ENCODE data around the gene C3orf85.

Gene C3orf85

DNA sequence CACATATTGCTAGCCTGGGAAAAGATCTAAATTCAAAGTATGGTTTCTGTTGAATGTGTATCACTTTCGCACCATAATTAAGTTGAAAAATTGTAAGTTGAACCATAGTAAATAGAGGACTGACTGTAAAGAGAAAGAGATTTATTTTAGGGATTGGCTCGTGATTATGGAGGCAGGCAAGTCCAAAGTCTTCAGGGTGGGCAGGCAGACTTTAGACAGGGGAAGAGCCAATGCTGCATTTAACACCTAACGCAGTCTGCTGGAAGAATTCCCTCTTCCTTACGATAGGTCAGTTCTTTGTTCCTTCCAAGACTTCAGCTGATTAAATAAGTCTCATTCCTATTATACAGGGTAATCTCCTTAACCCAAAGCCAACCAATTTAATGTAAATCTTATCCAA is 15.8 kb downstream of the C3orf85 start:
- no peak for DNase-seq (ENCODE audit: low read depth, low spot score)

DNA sequence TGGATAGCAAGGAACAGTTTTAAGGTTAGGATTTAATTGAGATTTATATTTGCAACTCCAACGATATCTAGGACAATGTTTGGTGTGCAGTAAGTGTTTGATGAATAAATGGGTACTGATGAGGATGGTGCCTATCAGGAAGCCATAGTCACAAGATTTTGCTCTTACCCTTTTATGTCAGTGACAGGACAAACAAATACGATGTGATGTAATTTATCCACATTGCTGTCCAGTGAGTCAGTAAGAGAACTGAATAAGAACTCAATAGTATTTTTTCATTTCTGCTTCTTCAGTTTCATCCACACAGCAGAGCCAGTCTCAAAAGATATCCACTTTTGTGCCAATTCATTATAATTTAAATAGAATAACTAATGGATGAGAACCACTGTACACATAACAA is 18.5 kb downstream of the C3orf85 start:
- DNase-seq (ENCODE audit: low read depth, low spot score) = no peak

GRCh38 chr3:109155828-109156227 is 19.3 kb downstream of the C3orf85 start:
- DNase-seq (ENCODE audit: low read depth, low spot score) = no peak

DNA sequence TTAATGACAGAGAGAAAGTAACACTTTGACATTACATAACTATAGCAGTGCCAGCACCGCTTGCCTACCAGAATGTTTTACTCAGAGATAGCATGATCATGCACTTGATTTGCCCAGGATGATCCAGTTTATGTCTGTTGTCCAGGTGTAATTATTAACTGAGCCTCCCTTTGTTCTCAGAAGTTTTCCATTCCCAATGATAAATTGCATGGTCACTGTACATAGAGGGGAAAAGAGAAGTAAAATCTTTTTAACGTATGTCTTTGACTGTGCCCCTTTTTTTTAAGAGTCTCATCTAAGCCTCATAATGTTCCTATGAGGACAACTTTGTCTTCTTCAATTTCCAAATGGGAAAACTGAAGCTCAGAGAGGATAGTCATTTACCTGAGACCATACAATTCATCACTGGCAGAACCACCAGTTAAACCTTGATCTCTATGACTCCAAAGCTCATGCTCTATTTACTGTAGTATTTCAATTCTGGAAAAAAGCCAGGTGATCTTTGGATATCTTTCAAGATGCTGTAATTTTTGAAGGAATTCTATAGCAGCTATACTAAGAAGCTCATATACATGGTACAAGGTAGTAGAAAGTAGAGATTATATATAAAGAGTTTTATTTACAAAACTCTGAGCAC is 25.1 kb downstream of the C3orf85 start:
- DNase-seq (ENCODE audit: low read depth, low spot score) = no peak

- no peak for DNase-seq (ENCODE audit: low read depth, low spot score)
Observed at GRCh38 chr3:109165905-109166304, 29.4 kb downstream of the C3orf85 start.

DNA sequence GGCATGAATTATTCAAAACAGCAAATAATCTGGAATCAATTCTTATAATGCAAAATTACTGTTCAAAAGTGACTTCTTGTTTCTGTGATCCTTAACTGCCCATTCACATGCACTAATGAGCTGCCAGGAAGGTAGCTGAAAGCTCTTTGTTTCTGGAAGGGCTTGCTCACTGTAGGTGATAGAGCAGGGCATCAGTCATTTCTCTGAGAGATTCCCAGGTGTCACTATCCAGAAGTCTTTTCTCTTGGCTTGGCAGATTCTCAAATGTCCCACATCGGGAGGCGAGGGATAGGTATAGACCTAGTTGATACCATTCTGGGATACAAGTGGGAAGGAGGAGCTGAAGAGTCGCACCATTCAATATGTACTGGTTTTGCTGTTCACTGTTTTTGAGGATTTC is 35.0 kb downstream of the C3orf85 start:
- DNase-seq (ENCODE audit: low read depth, low spot score) = no peak

GRCh38 chr3:109175411-109175810 is 38.9 kb downstream of the C3orf85 start:
- no peak for DNase-seq (ENCODE audit: low read depth, low spot score)

GRCh38 chr3:109176726-109177125 is 40.2 kb downstream of the C3orf85 start:
- DNase-seq (ENCODE audit: low read depth, low spot score) = no peak

- no peak for DNase-seq (ENCODE audit: low read depth, low spot score)
Observed at GRCh38 chr3:109177908-109178307, 41.4 kb downstream of the C3orf85 start.

DNA sequence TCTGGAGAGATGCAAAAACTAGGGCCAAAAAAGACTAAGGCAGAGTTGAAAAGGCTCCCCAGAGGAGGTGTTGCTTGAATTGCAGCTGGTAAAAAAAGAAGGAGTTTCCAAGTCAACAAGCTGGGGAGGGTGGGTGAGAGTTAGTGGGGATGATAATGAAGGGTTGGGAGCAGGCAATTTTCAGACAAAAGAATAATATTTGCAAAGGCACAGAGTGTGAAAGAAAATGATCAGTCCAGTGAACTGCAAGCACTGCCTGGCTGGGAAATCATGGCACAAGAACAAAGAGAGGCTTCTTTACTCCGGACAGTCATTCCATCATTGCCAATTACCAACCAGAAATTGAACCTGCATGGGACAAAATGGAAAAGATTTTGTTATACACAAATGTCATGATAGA is 42.2 kb downstream of the C3orf85 start:
- no peak for DNase-seq (ENCODE audit: low read depth, low spot score)

DNA sequence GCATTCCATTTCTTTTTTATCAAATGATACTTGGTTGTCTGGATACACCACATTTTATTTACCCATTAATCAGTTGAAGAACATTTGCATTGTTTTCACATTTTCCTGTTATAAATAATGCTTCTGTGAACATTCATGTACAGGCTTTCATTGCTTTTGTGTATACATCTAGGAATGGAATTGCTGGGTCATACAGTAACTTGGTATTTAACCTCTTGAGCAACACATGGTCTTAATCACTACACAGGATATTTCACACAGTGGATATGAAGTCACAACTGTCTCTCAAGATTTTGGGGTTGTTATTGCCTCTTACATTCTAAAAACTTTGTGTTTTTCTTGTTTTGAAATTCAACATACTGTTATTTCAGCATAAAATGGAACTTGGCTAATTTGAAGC is 48.2 kb downstream of the C3orf85 start:
- DNase-seq (ENCODE audit: low read depth, low spot score) = no peak

DNA sequence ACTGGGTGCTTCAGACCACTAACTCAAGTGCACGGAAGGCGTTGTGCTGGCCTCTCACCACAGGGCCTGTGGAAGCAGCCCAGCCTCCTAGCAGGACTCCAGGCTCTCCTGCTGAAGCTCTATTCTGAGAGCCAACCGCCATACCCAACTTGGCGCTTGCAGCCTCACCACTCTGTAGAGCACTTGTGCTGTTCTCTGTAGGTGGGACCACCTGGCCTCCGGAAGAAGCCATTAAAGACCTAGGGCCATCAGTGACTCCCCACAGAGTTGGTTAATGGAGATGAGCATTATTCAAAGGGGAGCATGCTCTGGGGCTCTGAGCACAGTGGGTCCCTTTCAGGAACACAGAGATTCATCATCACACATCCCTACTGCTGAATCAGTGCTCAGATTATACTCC is 50.9 kb downstream of the C3orf85 start:
- DNase-seq (ENCODE audit: low read depth, low spot score) = no peak

- no peak for DNase-seq (ENCODE audit: low read depth, low spot score)
Observed at GRCh38 chr3:109188741-109189140, 52.2 kb downstream of the C3orf85 start.

DNA sequence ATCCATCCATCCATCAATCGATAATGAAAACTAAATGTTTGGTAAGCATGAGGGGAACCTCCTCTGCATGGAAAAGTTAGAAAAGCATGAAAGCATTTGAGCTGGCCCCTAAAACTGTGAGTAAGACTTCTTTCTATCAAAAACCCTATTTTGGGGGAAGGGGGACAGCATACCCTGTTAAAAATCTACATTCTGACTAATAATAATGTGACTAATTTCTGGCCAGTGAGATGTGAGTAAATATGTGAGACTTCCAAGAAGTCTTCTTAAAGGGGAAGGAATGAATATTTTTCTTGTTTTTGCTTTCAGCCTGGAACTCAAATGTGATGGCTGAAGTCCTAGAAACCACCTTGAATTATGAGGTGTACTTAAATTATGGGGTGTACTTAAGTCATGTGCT is 54.9 kb downstream of the C3orf85 start:
- no peak for DNase-seq (ENCODE audit: low read depth, low spot score)

DNA sequence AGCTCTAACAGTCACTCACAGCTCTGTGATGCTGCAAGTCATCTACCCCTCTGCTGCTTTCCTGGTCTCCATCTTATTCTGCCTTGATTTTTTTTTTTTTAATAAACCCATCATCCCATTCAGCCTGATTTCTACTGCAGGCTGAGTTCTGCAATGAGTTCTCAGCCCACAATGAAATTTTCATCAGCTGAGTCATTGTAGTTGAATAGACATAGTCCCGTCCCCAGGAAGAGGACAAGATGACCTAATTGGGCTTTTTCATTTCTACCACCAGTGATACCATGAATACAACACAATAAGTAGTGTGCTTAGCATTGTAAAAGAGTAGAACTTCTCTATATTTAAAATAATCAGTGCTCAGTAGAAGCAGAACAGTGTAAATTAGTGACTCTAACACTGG is 59.3 kb downstream of the C3orf85 start:
- DNase-seq (ENCODE audit: low read depth, low spot score) = no peak

Data from activated naive CD8-positive, alpha-beta T cell treated with anti-CD3 and anti-CD28 coated beads, Interleukin-2, amount 50 U/mL, for 16 hours (primary cell).